CD4-positive, alpha-beta memory T cell (primary cell): ENCODE data around the gene F11R. TPM values are rescaled to one million over a fixed set of nuclear protein-coding genes. Genes with fewer than 3 reads are reported as not detected.
"Not testable (repeated sequence)": the region's sequence is repeated elsewhere in the genome, so short reads cannot be mapped to it uniquely, and the experiment has no call there.

Source experiments
- CTCF ChIA-PET: fragments of 350-600 bp; sonication (Branson Sonifier 250); formaldehyde crosslinking; loops from one replicate; lab custom pipeline; 2021; ENCODE audit warnings: inconsistent platforms; ENCODE audit not compliant: partially characterized antibody; lab: Charles Lee
- POLR2A ChIA-PET: fragments of 350-600 bp; sonication (Branson Sonifier 250); formaldehyde crosslinking; loops from one replicate; lab custom pipeline; 2021; ENCODE audit not compliant: partially characterized antibody; lab: Charles Lee
- DNase-seq, 5 donors: peaks; one replicate each; pipeline versions ENCODE4 v3.0.0 to v3.0.0-alpha.2; 2020 to 2022; ENCODE audit warnings: mixed read lengths in 1 of 5
- H3K27ac ChIP-seq: one replicate; pipeline ENCODE4 v1.7.0; 2013; ENCODE audit warnings: low read depth, low read length
- H3K27me3 ChIP-seq: 2 replicates; pipeline ENCODE4 v1.7.0; 2013; ENCODE audit warnings: mild to moderate bottlenecking, low read length, moderate library complexity; ENCODE audit not compliant: insufficient read depth
- H3K36me3 ChIP-seq: 2 replicates; pipeline ENCODE4 v1.7.0; 2013; ENCODE audit warnings: mild to moderate bottlenecking, low read length, moderate library complexity; ENCODE audit not compliant: insufficient read depth
- H3K4me1 ChIP-seq: 2 replicates; pipeline ENCODE4 v1.7.0; 2013; ENCODE audit warnings: mild to moderate bottlenecking, low read length, moderate library complexity; ENCODE audit not compliant: insufficient read depth
- H3K4me3 ChIP-seq, 2 donors: one replicate each; pipeline ENCODE4 v1.7.0; 2013; ENCODE audit warnings: low read length in 2 of 2, mild to moderate bottlenecking in 1 of 2
- H3K9me3 ChIP-seq, 2 donors: one replicate each; pipeline ENCODE4 v1.7.0; 2013; ENCODE audit warnings: low read length in 2 of 2, control low read depth in 1 of 2; ENCODE audit not compliant: control insufficient read depth in 1 of 2
- H3K27ac Mint-ChIP-seq, 7 donors: one replicate each; pipeline ENCODE4 v1.8.0; 2020 to 2021; ENCODE audit warnings: mixed read lengths in 7 of 7, mild to moderate bottlenecking in 6 of 7, inconsistent platforms in 3 of 7, moderate library complexity in 3 of 7
- H3K27me3 Mint-ChIP-seq, 2 donors: one replicate each; pipeline ENCODE4 v1.8.0; 2020 to 2021; ENCODE audit warnings: mixed read lengths in 2 of 2
- H3K36me3 Mint-ChIP-seq, 2 donors: one replicate each; pipeline ENCODE4 v1.8.0; 2020 to 2021; ENCODE audit warnings: mixed read lengths in 2 of 2, inconsistent platforms in 1 of 2, mild to moderate bottlenecking in 1 of 2
- H3K4me1 Mint-ChIP-seq, 4 donors: one replicate each; pipeline ENCODE4 v1.8.0; 2020 to 2021; ENCODE audit warnings: mixed read lengths in 4 of 4, mild to moderate bottlenecking in 1 of 4
- H3K4me3 Mint-ChIP-seq, 8 donors: one replicate each; pipeline ENCODE4 v1.8.0; 2020 to 2021; ENCODE audit warnings: mixed read lengths in 8 of 8, mild to moderate bottlenecking in 7 of 8, moderate library complexity in 6 of 8, inconsistent platforms in 3 of 8
- H3K9me3 Mint-ChIP-seq, 8 donors: one replicate each; pipeline ENCODE4 v1.8.0; 2020 to 2021; ENCODE audit warnings: mixed read lengths in 8 of 8, mild to moderate bottlenecking in 5 of 8, inconsistent platforms in 3 of 8, moderate library complexity in 1 of 8
- intact Hi-C: fragments of 100-400 bp; cut with micrococcal nuclease; formaldehyde crosslinking; loops from one replicate; pipeline ENCODE4 v1.15.1; 2023
- polyA plus RNA-seq, 2 donors: library from polyadenylated mRNA; unstranded; fragments of 300-500 nt; fragmentation: Illumina TruSeq; gene quantifications; one replicate each; pipeline ENCODE4 v1.2.3, GENCODE V29; 2021
- total RNA-seq, 2 experiments: library from RNA; stranded (reverse); gene quantifications; one replicate each; pipeline ENCODE4 v1.2.3, GENCODE V29; 2021

The F11R gene
- total and polyA plus RNA-seq, 4 experiments from 2014 or later, result 15.9 to 33.2 (median 23.2) TPM

GRCh38 chr1:161000736-161001480 lies 20.0 kb downstream of the F11R start:
- no peak overlapping the region for H3K27ac ChIP-seq
- H3K4me3 Mint-ChIP-seq, result no peak overlapping the region
- H3K27me3 Mint-ChIP-seq, result no peaks in the 10 kb centered on the region
- no peak overlapping the region for H3K4me3 ChIP-seq
- ChIA-PET CTCF (interaction anchor here (0.5 to 7.3 kb wide), 7 partner anchors 10 to 225 kb away, joined by 3 to 175 read pairs (median 4); partner anchors contain the start of genes KLHDC9 and TSTD1), POLR2A (interaction anchor here (0.8 to 1.1 kb wide), 4 partner anchors 13 to 97 kb away, joined by 3 to 6 read pairs (median 3); partner anchors contain the start of genes KLHDC9 and USF1)
- H3K27ac Mint-ChIP-seq, result peak overlapping the region in 1 of 7 donors; percentile 12
- peaks cover 24% of the 10 kb centered on the region for H3K36me3 ChIP-seq
- no peaks in the 10 kb centered on the region for H3K9me3 Mint-ChIP-seq
- peaks cover 18 to 30% of the 10 kb centered on the region in 2 donors for H3K36me3 Mint-ChIP-seq
- no peaks in the 10 kb centered on the region for H3K27me3 ChIP-seq
- no peaks in the 10 kb centered on the region for H3K9me3 ChIP-seq
- peaks cover 8% of the 10 kb centered on the region for H3K4me1 ChIP-seq
- no peak for DNase-seq
- H3K4me1 Mint-ChIP-seq, result peaks cover 4 to 6% (median 5%) of the 10 kb centered on the region in 4 donors
- intact Hi-C loops, result no loop called here

- no peak overlapping the region for H3K4me3 ChIP-seq
- H3K27ac ChIP-seq, result no peak overlapping the region
- H3K27me3 Mint-ChIP-seq, result no peaks in the 10 kb centered on the region
- no peak for DNase-seq
- POLR2A ChIA-PET, result interaction anchor here (1.5 to 2.7 kb wide), 3 partner anchors 14 to 98 kb away, joined by 4 to 14 read pairs (median 13); partner anchors contain the start of gene USF1
- no peaks in the 10 kb centered on the region for H3K9me3 Mint-ChIP-seq
- H3K27ac Mint-ChIP-seq, result peak overlapping the region in 1 of 7 donors; percentile 7
- H3K36me3 ChIP-seq, result peaks cover 24% of the 10 kb centered on the region
- H3K9me3 ChIP-seq, result no peaks in the 10 kb centered on the region
- H3K4me1 ChIP-seq, result peaks cover 8% of the 10 kb centered on the region
- no peak overlapping the region for H3K4me3 Mint-ChIP-seq
- peaks cover 18 to 30% of the 10 kb centered on the region in 2 donors for H3K36me3 Mint-ChIP-seq
- intact Hi-C loops, result loop anchor here (5.0 kb wide), 2 partner anchors 38 to 383 kb away; partner anchors contain the start of gene TSTD1
- no peaks in the 10 kb centered on the region for H3K27me3 ChIP-seq
- CTCF ChIA-PET, result interaction anchor here (0.6 to 7.3 kb wide), 4 partner anchors 9 to 139 kb away, joined by 3 to 175 read pairs (median 40); partner anchors contain the start of gene KLHDC9
- H3K4me1 Mint-ChIP-seq, result peaks cover 4 to 6% (median 5%) of the 10 kb centered on the region in 4 donors
These were observed 21.6 kb downstream of the F11R start for GRCh38 chr1:160999376-160999775.

GRCh38 chr1:160997323-160998038 lies 23.5 kb downstream of the F11R start:
- Mint-ChIP-seq H3K27me3 (no peaks in the 10 kb centered on the region), H3K4me1 (peaks cover 4 to 8% (median 5%) of the 10 kb centered on the region in 4 donors), H3K36me3 (peaks cover 18 to 30% of the 10 kb centered on the region in 2 donors), H3K4me3 (no peak overlapping the region), H3K9me3 (no peaks in the 10 kb centered on the region), H3K27ac (peak overlapping the region; percentile 22 to 93 (median 84))
- ChIA-PET CTCF (interaction anchor here (0.7 to 7.3 kb wide), 34 partner anchors 7 to 385 kb away, joined by 3 to 175 read pairs (median 5); partner anchors contain the start of genes ARHGAP30, F11R, KLHDC9 and TOMM40L), POLR2A (interaction anchor here (0.7 to 2.7 kb wide), 15 partner anchors 13 to 156 kb away, joined by 3 to 37 read pairs (median 5); partner anchors contain the start of genes ARHGAP30, DEDD, F11R and KLHDC9)
- H3K9me3 ChIP-seq, result no peaks in the 10 kb centered on the region
- no peak overlapping the region for H3K4me3 ChIP-seq
- H3K27ac ChIP-seq, result no peak overlapping the region
- intact Hi-C loops, result loop anchor here (1.0 to 5.0 kb wide), 4 partner anchors 40 to 385 kb away; partner anchors contain the start of gene TSTD1
- peaks cover 8% of the 10 kb centered on the region for H3K4me1 ChIP-seq
- H3K27me3 ChIP-seq, result no peaks in the 10 kb centered on the region
- peak in 4 of 5 donors; percentile 30 to 42 (median 38) for DNase-seq
- peaks cover 24% of the 10 kb centered on the region for H3K36me3 ChIP-seq

- H3K36me3 Mint-ChIP-seq, result peaks cover 18 to 30% of the 10 kb centered on the region in 2 donors
These were observed 24.8 kb downstream of the F11R start for GRCh38 chr1:160996178-160996577.

GRCh38 chr1:160993544-160994193 lies 27.3 kb downstream of the F11R start:
- Mint-ChIP-seq H3K27me3 (no peaks in the 10 kb centered on the region), H3K4me1 (peaks cover 8 to 13% (median 10%) of the 10 kb centered on the region in 4 donors), H3K36me3 (peaks cover 3 to 12% of the 10 kb centered on the region in 2 donors), H3K27ac (no peak overlapping the region), H3K9me3 (no peaks in the 10 kb centered on the region), H3K4me3 (no peak overlapping the region)
- ChIA-PET CTCF (interaction anchor here (0.6 to 1.3 kb wide), 5 partner anchors 10 to 857 kb away, joined by 3 to 4 read pairs (median 3); partner anchors contain the start of genes ITLN2 and USF1), POLR2A (no interaction called here)
- H3K4me3 ChIP-seq, result no peak overlapping the region
- H3K9me3 ChIP-seq, result no peaks in the 10 kb centered on the region
- no peaks in the 10 kb centered on the region for H3K27me3 ChIP-seq
- no peak overlapping the region for H3K27ac ChIP-seq
- intact Hi-C loops, result loop anchor here (1.0 to 5.0 kb wide), 3 partner anchors 104 to 311 kb away; no protein-coding TSS in a partner anchor
- H3K36me3 ChIP-seq, result peaks cover 2% of the 10 kb centered on the region
- peaks cover 16% of the 10 kb centered on the region for H3K4me1 ChIP-seq
- no peak for DNase-seq

More at GRCh38 chr1:160996178-160996577, 24.8 kb downstream of the F11R start:
- Histone ChIP-seq H3K27me3 (no peaks in the 10 kb centered on the region), H3K9me3 (no peaks in the 10 kb centered on the region), H3K4me1 (peaks cover 8% of the 10 kb centered on the region), H3K27ac (no peak overlapping the region), H3K36me3 (peaks cover 22% of the 10 kb centered on the region), H3K4me3 (no peak overlapping the region)
- DNase-seq, result no peak
- H3K9me3 Mint-ChIP-seq, result no peaks in the 10 kb centered on the region
- intact Hi-C loops, result loop anchor here (5.0 kb wide), 2 partner anchors 41 to 386 kb away; partner anchors contain the start of gene TSTD1
- H3K27me3 Mint-ChIP-seq, result no peaks in the 10 kb centered on the region
- H3K4me3 Mint-ChIP-seq, result no peak overlapping the region
- H3K4me1 Mint-ChIP-seq, result peaks cover 4 to 6% (median 5%) of the 10 kb centered on the region in 4 donors
- CTCF ChIA-PET, result interaction anchor here (0.9 to 7.3 kb wide), 12 partner anchors 9 to 297 kb away, joined by 3 to 175 read pairs (median 16); partner anchors contain the start of genes F11R, KLHDC9, TSTD1 and UFC1
- POLR2A ChIA-PET, result no interaction called here
- H3K27ac Mint-ChIP-seq, result peak overlapping the region in 3 of 7 donors; percentile 12 to 64 (median 31)

GRCh38 chr1:160992036-160992435 lies 28.9 kb downstream of the F11R start:
- CTCF ChIA-PET, result interaction anchor here (0.7 to 5.2 kb wide), 11 partner anchors 14 to 181 kb away, joined by 3 to 47 read pairs (median 4); partner anchors contain the start of gene F11R
- not testable (repeated sequence) for H3K9me3 Mint-ChIP-seq, H3K27me3 ChIP-seq, H3K9me3 ChIP-seq, H3K4me3 ChIP-seq, H3K36me3 ChIP-seq, H3K36me3 Mint-ChIP-seq, H3K27me3 Mint-ChIP-seq, H3K27ac Mint-ChIP-seq, DNase-seq, H3K4me1 ChIP-seq, H3K27ac ChIP-seq, H3K4me3 Mint-ChIP-seq, H3K4me1 Mint-ChIP-seq
- intact Hi-C loops, result loop anchor here (5.0 kb wide), 2 partner anchors 225 to 310 kb away; no protein-coding TSS in a partner anchor
- POLR2A ChIA-PET, result interaction anchor here (0.9 to 2.1 kb wide), 2 partner anchors 21 to 54 kb away, joined by 3 to 8 read pairs; partner anchors contain the start of gene USF1
